SU-DHL-6 (cell line): ENCODE results near the gene ENO1.
"Not testable (repeated sequence)": the region's sequence is repeated elsewhere in the genome, so short reads cannot be mapped to it uniquely, and the experiment has no call there.

ENCODE experiments used
- EZH2phosphoT487 ChIP-seq: fragments of 200-600 bp; sonication (generic), shearing (Covaris generic); conservative IDR thresholded peaks from 2 replicates; pipeline ENCODE4 v1.6.1; 2018; ENCODE audit warnings: mild to moderate bottlenecking, antibody characterized with exemption, low read length, moderate library complexity, mixed read lengths
- TF ChIP-seq, protein P1 (sequence below): fragments of 200-600 bp; sonication (generic); IDR thresholded peaks from one replicate; pipeline ENCODE4 v1.5.1; 2017; ENCODE audit warnings: antibody characterized with exemption, mild to moderate bottlenecking, low read length, moderate library complexity; ENCODE audit not compliant: insufficient read depth, poor library complexity, severe bottlenecking

DNA sequence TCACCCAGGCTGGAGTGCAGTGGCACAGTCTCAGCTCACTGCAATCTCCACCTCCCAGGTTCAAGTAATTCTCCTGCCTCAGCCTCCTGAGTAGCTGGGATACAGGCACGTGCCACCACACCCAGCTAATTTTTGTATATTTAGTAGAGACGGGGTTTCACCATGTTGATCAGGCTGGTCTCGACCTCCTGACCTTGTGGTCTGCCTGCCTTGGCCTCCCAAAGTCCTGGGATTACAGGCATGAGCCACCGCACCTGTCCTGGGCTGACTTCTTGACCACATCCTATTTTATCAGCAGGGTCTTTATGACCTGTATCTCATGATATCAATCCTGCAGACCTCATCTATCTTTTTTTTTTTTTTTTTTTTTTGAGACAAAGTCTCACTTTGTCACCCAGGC is 22.2 kb upstream of the ENO1 start:
- TF ChIP-seq, protein P1, sequence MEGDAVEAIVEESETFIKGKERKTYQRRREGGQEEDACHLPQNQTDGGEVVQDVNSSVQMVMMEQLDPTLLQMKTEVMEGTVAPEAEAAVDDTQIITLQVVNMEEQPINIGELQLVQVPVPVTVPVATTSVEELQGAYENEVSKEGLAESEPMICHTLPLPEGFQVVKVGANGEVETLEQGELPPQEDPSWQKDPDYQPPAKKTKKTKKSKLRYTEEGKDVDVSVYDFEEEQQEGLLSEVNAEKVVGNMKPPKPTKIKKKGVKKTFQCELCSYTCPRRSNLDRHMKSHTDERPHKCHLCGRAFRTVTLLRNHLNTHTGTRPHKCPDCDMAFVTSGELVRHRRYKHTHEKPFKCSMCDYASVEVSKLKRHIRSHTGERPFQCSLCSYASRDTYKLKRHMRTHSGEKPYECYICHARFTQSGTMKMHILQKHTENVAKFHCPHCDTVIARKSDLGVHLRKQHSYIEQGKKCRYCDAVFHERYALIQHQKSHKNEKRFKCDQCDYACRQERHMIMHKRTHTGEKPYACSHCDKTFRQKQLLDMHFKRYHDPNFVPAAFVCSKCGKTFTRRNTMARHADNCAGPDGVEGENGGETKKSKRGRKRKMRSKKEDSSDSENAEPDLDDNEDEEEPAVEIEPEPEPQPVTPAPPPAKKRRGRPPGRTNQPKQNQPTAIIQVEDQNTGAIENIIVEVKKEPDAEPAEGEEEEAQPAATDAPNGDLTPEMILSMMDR: not testable (repeated sequence)
- TF ChIP-seq EZH2phosphoT487: not testable (repeated sequence)
